ENCODE results near the gene VENTX. TPM values are rescaled to one million over a fixed set of nuclear protein-coding genes. Genes with fewer than 3 reads are reported as not detected.

Gene VENTX
- total RNA-seq, 1 donor from 2014 or later = 1.6 TPM

- TF ChIP-seq CTCF (IDR thresholded peaks at IDR 0.05; ENCODE audit: partially characterized antibody, unreplicated experiment) = no peak
Observed at GRCh38 chr10:133204226-133205015, 33.2 kb upstream of the VENTX start.

GRCh38 chr10:133205146-133205545, 32.5 kb upstream of the VENTX start:
- H3K36me3 Mint-ChIP-seq (ENCODE audit: unreplicated experiment) = no peaks in the 10 kb centered on the region
- no peaks in the 10 kb centered on the region for H3K9me3 Mint-ChIP-seq (ENCODE audit: unreplicated experiment)
- DNase-seq = no peak
- no peak overlapping the region for H3K4me3 Mint-ChIP-seq (ENCODE audit: unreplicated experiment)
- no peaks in the 10 kb centered on the region for H3K27me3 Mint-ChIP-seq (ENCODE audit: unreplicated experiment)
- no peaks in the 10 kb centered on the region for H3K4me1 Mint-ChIP-seq (ENCODE audit: low read depth, unreplicated experiment)
- no peak overlapping the region for H3K27ac Mint-ChIP-seq (ENCODE audit: unreplicated experiment)
- no peak for TF ChIP-seq CTCF (IDR thresholded peaks at IDR 0.05; ENCODE audit: partially characterized antibody, unreplicated experiment)

More at GRCh38 chr10:133204226-133205015, 33.2 kb upstream of the VENTX start:
- no peak for DNase-seq
- H3K4me1 Mint-ChIP-seq (ENCODE audit: low read depth, unreplicated experiment) = no peaks in the 10 kb centered on the region
- H3K36me3 Mint-ChIP-seq (ENCODE audit: unreplicated experiment) = no peaks in the 10 kb centered on the region
- H3K4me3 Mint-ChIP-seq (ENCODE audit: unreplicated experiment) = no peak overlapping the region
- H3K27ac Mint-ChIP-seq (ENCODE audit: unreplicated experiment) = no peak overlapping the region
- H3K9me3 Mint-ChIP-seq (ENCODE audit: unreplicated experiment) = no peaks in the 10 kb centered on the region
- H3K27me3 Mint-ChIP-seq (ENCODE audit: unreplicated experiment) = no peaks in the 10 kb centered on the region

GRCh38 chr10:133206356-133207040, 31.2 kb upstream of the VENTX start:
- no peaks in the 10 kb centered on the region for H3K4me1 Mint-ChIP-seq (ENCODE audit: low read depth, unreplicated experiment)
- no peak overlapping the region for H3K27ac Mint-ChIP-seq (ENCODE audit: unreplicated experiment)
- peaks cover 2% of the 10 kb centered on the region for H3K9me3 Mint-ChIP-seq (ENCODE audit: unreplicated experiment)
- H3K27me3 Mint-ChIP-seq (ENCODE audit: unreplicated experiment) = no peaks in the 10 kb centered on the region
- no peaks in the 10 kb centered on the region for H3K36me3 Mint-ChIP-seq (ENCODE audit: unreplicated experiment)
- no peak overlapping the region for H3K4me3 Mint-ChIP-seq (ENCODE audit: unreplicated experiment)
- TF ChIP-seq CTCF (IDR thresholded peaks at IDR 0.05; ENCODE audit: partially characterized antibody, unreplicated experiment) = no peak
- no peak for DNase-seq

DNA sequence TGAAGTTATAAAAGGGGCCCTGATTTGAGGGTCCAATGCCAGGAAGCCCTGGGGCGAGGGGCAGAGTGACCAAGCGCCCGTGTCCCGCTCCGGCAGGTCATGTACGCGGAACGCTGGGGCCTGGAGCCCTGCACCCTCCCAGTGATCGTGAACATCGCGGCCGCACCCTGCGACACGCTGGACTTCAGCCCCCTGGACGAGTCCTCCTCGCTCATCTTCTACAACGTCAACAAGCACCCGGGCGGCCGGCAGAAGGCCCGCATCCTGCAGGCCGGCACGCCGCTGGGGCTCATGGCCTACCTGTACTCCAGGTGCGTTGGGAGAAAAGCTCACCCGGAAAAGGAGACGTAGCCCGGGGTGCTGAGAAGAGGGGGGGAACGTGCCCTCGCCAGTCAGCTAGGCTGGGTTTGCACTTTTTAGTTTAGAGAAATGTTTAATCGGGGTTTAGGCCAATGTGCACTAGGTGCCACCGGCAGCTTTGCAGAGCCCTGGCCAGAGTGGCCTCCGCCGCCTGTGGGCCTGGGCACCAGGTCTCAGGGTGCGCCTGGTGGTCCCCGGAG, 30.5 kb upstream of the VENTX start:
- no peak overlapping the region for H3K4me3 Mint-ChIP-seq (ENCODE audit: unreplicated experiment)
- H3K4me1 Mint-ChIP-seq (ENCODE audit: low read depth, unreplicated experiment) = no peaks in the 10 kb centered on the region
- DNase-seq = no peak
- H3K36me3 Mint-ChIP-seq (ENCODE audit: unreplicated experiment) = no peaks in the 10 kb centered on the region
- no peak for TF ChIP-seq CTCF (IDR thresholded peaks at IDR 0.05; ENCODE audit: partially characterized antibody, unreplicated experiment)
- no peak overlapping the region for H3K27ac Mint-ChIP-seq (ENCODE audit: unreplicated experiment)
- H3K27me3 Mint-ChIP-seq (ENCODE audit: unreplicated experiment) = peaks cover 3% of the 10 kb centered on the region
- peaks cover 2% of the 10 kb centered on the region for H3K9me3 Mint-ChIP-seq (ENCODE audit: unreplicated experiment)

DNA sequence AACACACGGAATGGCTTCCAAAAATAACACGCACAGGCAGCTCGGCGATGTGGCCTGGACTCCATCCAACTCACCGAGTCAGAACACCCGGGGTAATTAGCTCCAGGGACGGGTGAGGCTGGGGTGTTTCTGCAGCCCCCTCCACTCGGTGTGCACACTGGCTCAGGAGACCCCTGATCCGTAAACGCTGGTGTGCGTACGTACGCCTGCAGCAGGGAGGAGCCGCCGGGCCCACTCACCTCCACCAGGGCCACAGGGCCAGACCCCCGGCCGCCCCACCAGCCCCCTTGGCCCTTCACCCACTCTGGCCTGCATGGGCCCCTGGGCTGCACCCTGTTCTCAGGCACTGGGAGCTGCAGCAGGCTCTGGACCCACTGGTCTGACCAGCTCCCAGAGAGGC, 30.0 kb upstream of the VENTX start:
- DNase-seq = no peak
- Mint-ChIP-seq H3K9me3 (ENCODE audit: unreplicated experiment) (peaks cover 2% of the 10 kb centered on the region), H3K27ac (ENCODE audit: unreplicated experiment) (no peak overlapping the region), H3K27me3 (ENCODE audit: unreplicated experiment) (peaks cover 4% of the 10 kb centered on the region), H3K36me3 (ENCODE audit: unreplicated experiment) (no peaks in the 10 kb centered on the region), H3K4me3 (ENCODE audit: unreplicated experiment) (no peak overlapping the region), H3K4me1 (ENCODE audit: low read depth, unreplicated experiment) (no peaks in the 10 kb centered on the region)
- TF ChIP-seq CTCF (IDR thresholded peaks at IDR 0.05; ENCODE audit: partially characterized antibody, unreplicated experiment) = no peak
